Heart left ventricle (tissue), 13 donors: Measurements from ENCODE around the gene LAMB4.

ENCODE experiments used
- CTCF ChIP-seq, 12 donors: fragments of 200-600 bp; sonication (generic) in 4 of 12; IDR thresholded peaks; one replicate each; pipeline versions ENCODE4 v1.5.0 to v1.8.0; 2018 to 2022; ENCODE audit warnings: antibody characterized with exemption in 12 of 12, mild to moderate bottlenecking in 5 of 12
- POLR2A ChIP-seq, 2 donors: fragments of 450-650 bp; IDR thresholded peaks; one replicate each; pipeline ENCODE4 v1.6.1; 2017; ENCODE audit warnings: antibody characterized with exemption in 2 of 2, mild to moderate bottlenecking in 2 of 2, moderate library complexity in 2 of 2
- donor health status: ischemic (EF 13 %, LVEDD 7.1; RV severe dilation, severe dysfunction).
- donor health status: DM: no; HTN: yes; CAD: no.
- donor health status: DM: no; HTN: no; CAD: no.
- donor health status: ischemic (EF 25% LVEDD 6.9; RV normal size, moderate dysfunction).
- donor health status: ischemic (EF 25% LVEDD 5.7; RV mildly dilated, moderate dysfunction).
- donor health status: ischemic (EF 35%, LVEDD 5.7; RV mildly dilated, moderate dysfunction).
- donor health status: nonischemic (EF 11% LVEDD 7.7; RV severe dilation, severe dysfunction).
- donor health status: DM: yes; HTN: yes; CAD: no.
- donor health status: PGD.
- donor health status: ischemic (EF 29% LVEDD 5.4; RV normal size, mild dysfunction).
- donor health status: nonischemic (EF 23%, LVEDD 6.1; RV moderate dilation, normal function).

- no peak for TF ChIP-seq CTCF (IDR thresholded peaks at IDR 0.05)
- no peak for TF ChIP-seq POLR2A (IDR thresholded peaks at IDR 0.05)
These were observed 109.6 kb downstream of the LAMB4 start for GRCh38 chr7:108020585-108020984.
